Fibroblast of lung (primary cell): Measurements from ENCODE around the gene HGFAC. TPM values are rescaled to one million over a fixed set of nuclear protein-coding genes. Genes with fewer than 3 reads are reported as not detected.

ENCODE experiments used
- DNase-seq, 2 donors: peaks; one replicate each; pipeline versions ENCODE4 v3.0.0 to v3.0.0-alpha.2; 2010; ENCODE audit warnings: low read depth in 2 of 2
- H2AFZ ChIP-seq: 2 replicates; pipeline ENCODE4 v1.5.1; 2012; ENCODE audit warnings: low read length, control low read depth, inconsistent platforms
- H3K27ac ChIP-seq: 2 replicates; pipeline ENCODE4 v1.5.1; 2011; ENCODE audit warnings: low read length, control low read depth; ENCODE audit not compliant: insufficient read depth
- H3K27me3 ChIP-seq: 2 replicates; pipeline ENCODE4 v1.5.1; 2011; ENCODE audit warnings: mild to moderate bottlenecking, low read length; ENCODE audit not compliant: control insufficient read depth, insufficient read depth
- H3K36me3 ChIP-seq: 2 replicates; pipeline ENCODE4 v1.5.1; 2011; ENCODE audit warnings: low read length; ENCODE audit not compliant: control insufficient read depth, insufficient read depth
- H3K4me1 ChIP-seq: 2 replicates; pipeline ENCODE4 v1.5.1; 2011; ENCODE audit warnings: low read length; ENCODE audit not compliant: control insufficient read depth, insufficient read depth; ENCODE audit errors: extremely low read depth
- H3K4me2 ChIP-seq: 2 replicates; pipeline ENCODE4 v1.5.1; 2011; ENCODE audit warnings: low read length, control low read depth; ENCODE audit not compliant: insufficient read depth; ENCODE audit errors: extremely low read depth
- H3K4me3 ChIP-seq, 4 experiments: fragments of 200-600 bp in 1 of 4; sonication (generic) in 1 of 4; replicated peaks in 1 of 4; 2 replicates each; pipeline ENCODE4 v1.5.1; 2011 to 2016; ENCODE audit warnings: low read length in 4 of 4, low read depth in 3 of 4, mild to moderate bottlenecking in 3 of 4, control low read depth in 2 of 4, inconsistent platforms in 1 of 4, mixed read lengths in 1 of 4; ENCODE audit not compliant: insufficient read depth in 1 of 4; ENCODE audit errors: control extremely low read depth in 1 of 4
- H3K79me2 ChIP-seq: 2 replicates; pipeline ENCODE4 v1.5.1; 2012; ENCODE audit warnings: mild to moderate bottlenecking, low read length, inconsistent platforms; ENCODE audit not compliant: control insufficient read depth, insufficient read depth
- H3K9ac ChIP-seq: 2 replicates; pipeline ENCODE4 v1.5.1; 2011; ENCODE audit warnings: mild to moderate bottlenecking, low read length, control low read depth; ENCODE audit not compliant: insufficient read depth
- H3K9me3 ChIP-seq: 2 replicates; pipeline ENCODE4 v1.5.1; 2012; ENCODE audit warnings: low read depth, low read length; ENCODE audit not compliant: control insufficient read depth, insufficient read depth
- H4K20me1 ChIP-seq: 2 replicates; pipeline ENCODE4 v1.5.1; 2011; ENCODE audit warnings: low read length; ENCODE audit not compliant: control insufficient read depth, insufficient read depth; ENCODE audit errors: extremely low read depth
- CTCF ChIP-seq, 2 donors: IDR thresholded peaks in 1 of 2; conservative IDR thresholded peaks in 1 of 2; 1 replicate in 1 of 2; 2 replicates in 1 of 2; pipeline ENCODE4 v1.5.1; 2011 to 2012; ENCODE audit warnings: low read length in 2 of 2, control low read depth in 1 of 2, inconsistent platforms in 1 of 2, low read depth in 1 of 2, mild to moderate bottlenecking in 1 of 2
- EZH2 ChIP-seq: IDR thresholded peaks from 2 replicates; pipeline ENCODE4 v1.5.1; 2012; ENCODE audit warnings: low read length, control low read depth, mild to moderate bottlenecking; ENCODE audit errors: missing control alignments
- polyA plus RNA-seq, 2 donors: library from polyadenylated mRNA; depleted of rRNA in 1 of 2; stranded (reverse) in 1 of 2; unstranded in 1 of 2; fragments of >200 nt; gene quantifications; 2 replicates each; pipeline ENCODE4 v1.2.1, GENCODE V29; 2011 to 2012; ENCODE audit warnings: missing spikeins in 1 of 2
- total RNA-seq: library from RNA; depleted of rRNA; stranded (reverse); fragments of >200 nt; gene quantifications from 2 replicates; pipeline ENCODE4 v1.2.1, GENCODE V29; 2014

The HGFAC gene
- total and polyA plus RNA-seq, 2 donors (not counting 1 experiment from before 2014, with no cell fraction given): 0.33 TPM; not detected in 1

DNA sequence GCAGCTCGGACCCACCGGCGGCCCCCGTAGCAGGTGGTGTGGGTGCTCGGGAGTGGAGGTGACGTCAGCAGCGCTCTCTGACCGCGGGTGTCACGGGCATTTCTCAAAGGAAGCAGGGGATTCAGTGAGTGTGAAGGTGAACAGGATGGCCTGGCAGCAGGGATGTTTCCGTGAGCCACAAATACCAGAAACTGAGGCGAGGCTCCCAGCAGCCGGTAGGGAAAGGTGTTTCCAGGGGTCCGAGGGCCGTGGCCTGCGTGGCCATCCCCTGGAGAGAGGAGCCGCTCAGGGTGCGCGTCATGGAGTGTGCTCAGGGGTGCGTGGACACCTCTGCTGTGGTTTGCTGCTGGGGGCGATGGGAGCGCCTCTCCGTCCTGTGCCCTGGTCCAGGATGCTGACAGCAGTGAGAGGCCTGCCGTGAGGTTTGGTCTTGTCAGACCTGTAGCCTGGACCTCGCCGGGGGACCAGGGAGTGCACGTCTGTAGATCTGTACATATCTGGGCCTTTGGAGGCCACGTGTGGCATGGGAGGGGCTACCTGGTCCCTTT, 10.2 kb upstream of the HGFAC start:
- no peaks in the 10 kb centered on the region for H3K79me2 ChIP-seq
- no peaks in the 10 kb centered on the region for H3K4me1 ChIP-seq
- H3K9ac ChIP-seq: no peak overlapping the region

DNA sequence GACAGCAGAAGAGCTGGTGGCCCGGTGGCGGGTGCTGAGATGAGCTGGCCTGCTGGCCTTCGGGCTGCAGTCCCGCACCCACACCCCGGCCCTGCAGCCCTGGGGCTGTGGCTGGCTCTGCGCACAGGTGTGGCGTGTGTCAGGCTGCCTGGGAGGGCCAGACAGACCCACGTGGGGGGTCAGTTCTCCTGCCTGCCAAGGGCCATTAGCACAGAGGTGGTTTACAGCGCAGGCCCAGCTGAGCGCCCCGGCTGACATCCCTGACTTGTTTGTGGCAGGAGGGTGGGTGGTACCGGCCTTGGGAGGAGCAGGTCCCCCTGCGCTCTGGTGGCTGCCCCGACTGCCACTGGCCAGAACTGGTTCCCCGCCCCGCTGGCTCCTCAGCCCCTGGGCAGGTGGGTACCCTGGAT, 9.4 kb upstream of the HGFAC start:
- H3K4me3 ChIP-seq: no peak overlapping the region
- no peak overlapping the region for H3K27ac ChIP-seq
- no peak overlapping the region for H3K9ac ChIP-seq
- H2AFZ ChIP-seq: no peak overlapping the region
- no peaks in the 10 kb centered on the region for H3K27me3 ChIP-seq
- TF ChIP-seq EZH2 (no peak), CTCF (conservative IDR thresholded peaks at IDR 0.05 in 1 of 2, IDR thresholded peaks at IDR 0.05 in 1 of 2; ENCODE audit: low read depth in 1 of 2, low read length in 2 of 2) (no peak)
- H3K4me1 ChIP-seq: no peaks in the 10 kb centered on the region
- no peaks in the 10 kb centered on the region for H3K36me3 ChIP-seq
- H4K20me1 ChIP-seq: no peaks in the 10 kb centered on the region
- no peak overlapping the region for H3K4me2 ChIP-seq
- no peaks in the 10 kb centered on the region for H3K79me2 ChIP-seq
- no peaks in the 10 kb centered on the region for H3K9me3 ChIP-seq
- no peak for DNase-seq

More for the DNA sequence above, 10.2 kb upstream of the HGFAC start:
- Histone ChIP-seq H3K4me3 (no peak overlapping the region), H3K36me3 (no peaks in the 10 kb centered on the region), H3K27ac (no peak overlapping the region), H2AFZ (no peak overlapping the region), H4K20me1 (no peaks in the 10 kb centered on the region), H3K9me3 (no peaks in the 10 kb centered on the region), H3K27me3 (no peaks in the 10 kb centered on the region), H3K4me2 (no peak overlapping the region)
- TF ChIP-seq EZH2: no peak
- no peak for TF ChIP-seq CTCF (conservative IDR thresholded peaks at IDR 0.05 in 1 of 2, IDR thresholded peaks at IDR 0.05 in 1 of 2; ENCODE audit: low read depth in 1 of 2, low read length in 2 of 2)
- DNase-seq: no peak

- Histone ChIP-seq H3K9me3 (no peaks in the 10 kb centered on the region), H2AFZ (no peak overlapping the region), H3K36me3 (no peaks in the 10 kb centered on the region), H3K4me3 (no peak overlapping the region), H4K20me1 (no peaks in the 10 kb centered on the region), H3K27me3 (no peaks in the 10 kb centered on the region), H3K9ac (no peak overlapping the region), H3K79me2 (no peaks in the 10 kb centered on the region), H3K27ac (no peak overlapping the region), H3K4me2 (no peak overlapping the region), H3K4me1 (no peaks in the 10 kb centered on the region)
- no peak for DNase-seq
- TF ChIP-seq CTCF (conservative IDR thresholded peaks at IDR 0.05 in 1 of 2, IDR thresholded peaks at IDR 0.05 in 1 of 2; ENCODE audit: low read depth in 1 of 2, low read length in 2 of 2) (no peak), EZH2 (no peak)
These were observed 8.5 kb upstream of the HGFAC start for GRCh38 chr4:3433138-3433869.
